AG04450 (cell line): ENCODE results near the gene SDK1. TPM values are rescaled to one million over a fixed set of nuclear protein-coding genes. Genes with fewer than 3 reads are reported as not detected.

Experiments used
- CTCF ChIA-PET: fragments of 300-600, 350-600 bp; formaldehyde crosslinking; extraction: SDS; loops from one replicate; lab custom pipeline; 2022; ENCODE audit warnings: antibody characterized with exemption, inconsistent platforms; lab: Charles Lee
- POLR2A ChIA-PET: fragments of 350-600 bp; formaldehyde crosslinking; extraction: SDS; loops from one replicate; lab custom pipeline; 2021; ENCODE audit warnings: antibody characterized with exemption, inconsistent platforms; lab: Yijun Ruan, JAX
- DNase-seq: peaks from one replicate; pipeline ENCODE4 v3.0.0-alpha.2; 2011; ENCODE audit warnings: low read depth, low spot score
- H3K27ac ChIP-seq: one replicate; pipeline ENCODE4 v1.5.1; 2012; ENCODE audit warnings: low read depth, low read length, control low read depth
- H3K27me3 ChIP-seq: one replicate; pipeline ENCODE4 v1.6.0; 2012; ENCODE audit warnings: low read length; ENCODE audit not compliant: control insufficient read depth, insufficient read depth
- H3K4me3 ChIP-seq: 2 replicates; pipeline ENCODE4 v1.5.1; 2011; ENCODE audit warnings: mild to moderate bottlenecking, low read depth, low read length, control low read depth
- H3K9me3 ChIP-seq: 2 replicates; pipeline ENCODE4 v1.5.1; 2012; ENCODE audit warnings: low read length; ENCODE audit not compliant: control insufficient read depth, insufficient read depth
- polyA plus RNA-seq: library from polyadenylated mRNA; depleted of rRNA; stranded (reverse); fragments of >200 nt; gene quantifications from 2 replicates; pipeline ENCODE4 v1.2.3, GENCODE V29; 2011
- TF ChIP-seq, protein P1 (sequence below): IDR thresholded peaks from 2 replicates; pipeline ENCODE4 v1.5.1; 2011; ENCODE audit warnings: low read depth, low read length, control low read depth, inconsistent platforms

Gene SDK1
- polyA plus RNA-seq, 1 experiment = 2.2 TPM

- no peaks in the 10 kb centered on the region for H3K27me3 ChIP-seq
- no peak for DNase-seq
- no peak overlapping the region for H3K4me3 ChIP-seq
- TF ChIP-seq, protein P1, sequence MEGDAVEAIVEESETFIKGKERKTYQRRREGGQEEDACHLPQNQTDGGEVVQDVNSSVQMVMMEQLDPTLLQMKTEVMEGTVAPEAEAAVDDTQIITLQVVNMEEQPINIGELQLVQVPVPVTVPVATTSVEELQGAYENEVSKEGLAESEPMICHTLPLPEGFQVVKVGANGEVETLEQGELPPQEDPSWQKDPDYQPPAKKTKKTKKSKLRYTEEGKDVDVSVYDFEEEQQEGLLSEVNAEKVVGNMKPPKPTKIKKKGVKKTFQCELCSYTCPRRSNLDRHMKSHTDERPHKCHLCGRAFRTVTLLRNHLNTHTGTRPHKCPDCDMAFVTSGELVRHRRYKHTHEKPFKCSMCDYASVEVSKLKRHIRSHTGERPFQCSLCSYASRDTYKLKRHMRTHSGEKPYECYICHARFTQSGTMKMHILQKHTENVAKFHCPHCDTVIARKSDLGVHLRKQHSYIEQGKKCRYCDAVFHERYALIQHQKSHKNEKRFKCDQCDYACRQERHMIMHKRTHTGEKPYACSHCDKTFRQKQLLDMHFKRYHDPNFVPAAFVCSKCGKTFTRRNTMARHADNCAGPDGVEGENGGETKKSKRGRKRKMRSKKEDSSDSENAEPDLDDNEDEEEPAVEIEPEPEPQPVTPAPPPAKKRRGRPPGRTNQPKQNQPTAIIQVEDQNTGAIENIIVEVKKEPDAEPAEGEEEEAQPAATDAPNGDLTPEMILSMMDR = no peak
- no peak overlapping the region for H3K27ac ChIP-seq
- POLR2A ChIA-PET = no interaction called here
- CTCF ChIA-PET = no interaction called here
- H3K9me3 ChIP-seq = peaks cover 10% of the 10 kb centered on the region
These were observed 494.1 kb downstream of the SDK1 start for GRCh38 chr7:3795141-3795540.

DNA sequence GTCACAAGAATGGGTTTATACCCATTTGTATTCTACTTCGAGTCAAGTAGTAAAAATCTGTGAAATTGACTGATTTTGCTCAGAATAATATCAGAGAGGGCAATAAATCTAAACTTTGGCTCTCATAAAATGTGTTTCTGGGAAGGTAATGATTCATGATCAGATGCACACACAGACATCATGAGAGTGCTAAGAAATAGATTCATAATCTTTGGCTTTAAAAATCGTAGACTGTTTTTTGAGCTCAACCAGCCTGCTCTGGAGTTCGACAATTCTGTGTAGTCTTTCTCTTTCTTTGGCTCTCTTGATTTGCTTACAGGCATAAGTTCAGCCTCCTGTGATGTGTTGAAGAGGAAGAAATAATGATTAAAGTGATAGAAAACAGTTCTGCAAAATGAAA is 494.7 kb downstream of the SDK1 start:
- ChIA-PET CTCF (no interaction called here), POLR2A (no interaction called here)
- H3K27me3 ChIP-seq = no peaks in the 10 kb centered on the region
- DNase-seq = no peak
- TF ChIP-seq, protein P1 = no peak
- no peak overlapping the region for H3K4me3 ChIP-seq
- peaks cover 10% of the 10 kb centered on the region for H3K9me3 ChIP-seq
- no peak overlapping the region for H3K27ac ChIP-seq

DNA sequence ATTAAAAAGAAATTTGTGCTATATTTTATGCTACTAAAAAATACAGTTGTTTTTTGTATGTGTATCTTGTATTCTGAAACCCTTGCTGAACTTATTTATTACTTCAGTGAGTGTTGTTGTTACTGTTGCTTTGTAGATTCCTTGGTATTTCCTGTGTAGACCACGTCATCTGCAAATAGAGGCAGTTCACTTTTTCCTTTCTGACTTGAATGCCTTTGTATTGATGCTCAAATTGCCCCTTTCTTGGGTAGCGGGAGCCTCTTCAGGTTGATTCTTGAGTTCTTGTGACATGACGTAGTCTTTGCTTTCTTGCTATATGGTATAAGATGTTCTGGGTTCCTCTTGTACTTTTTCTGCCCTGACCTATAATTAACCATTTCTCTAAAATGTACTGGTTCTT is 504.1 kb downstream of the SDK1 start:
- TF ChIP-seq, protein P1 = no peak
- ChIA-PET POLR2A (no interaction called here), CTCF (no interaction called here)
- H3K9me3 ChIP-seq = peaks cover 33% of the 10 kb centered on the region
- H3K27me3 ChIP-seq = no peaks in the 10 kb centered on the region
- no peak overlapping the region for H3K4me3 ChIP-seq
- no peak for DNase-seq
- no peak overlapping the region for H3K27ac ChIP-seq

DNA sequence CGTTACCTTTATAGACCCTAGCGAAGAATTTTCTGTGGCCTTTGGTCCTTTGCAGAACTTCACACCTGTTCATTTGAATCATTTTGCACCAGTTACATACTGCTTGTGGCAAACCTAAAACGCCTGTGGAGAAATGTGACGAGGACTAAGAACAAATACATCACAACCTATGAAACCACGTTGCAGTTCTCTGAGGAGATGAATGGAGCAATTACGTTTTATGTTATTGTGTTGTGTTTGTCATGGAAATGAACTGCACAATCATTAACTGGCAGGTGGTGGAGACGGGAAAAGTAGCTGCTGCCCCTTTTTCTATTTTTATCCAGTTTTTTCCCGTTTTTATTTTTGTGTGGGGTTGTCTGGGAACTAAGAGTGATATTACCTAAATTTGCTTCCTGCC is 505.5 kb downstream of the SDK1 start:
- Histone ChIP-seq H3K27ac (no peak overlapping the region), H3K27me3 (no peaks in the 10 kb centered on the region), H3K4me3 (no peak overlapping the region), H3K9me3 (peaks cover 37% of the 10 kb centered on the region)
- ChIA-PET POLR2A (no interaction called here), CTCF (no interaction called here)
- DNase-seq = no peak
- TF ChIP-seq, protein P1 = no peak

GRCh38 chr7:3807824-3808223 is 506.8 kb downstream of the SDK1 start:
- ChIA-PET POLR2A (no interaction called here), CTCF (no interaction called here)
- TF ChIP-seq, protein P1 = no peak
- Histone ChIP-seq H3K4me3 (no peak overlapping the region), H3K9me3 (peaks cover 32% of the 10 kb centered on the region), H3K27ac (no peak overlapping the region), H3K27me3 (no peaks in the 10 kb centered on the region)
- DNase-seq = no peak
